GM21447 (cell line): Measurements from ENCODE around the gene HNRNPA1L2.
"Not testable (repeated sequence)": the region's sequence is repeated elsewhere in the genome, so short reads cannot be mapped to it uniquely, and the experiment has no call there.

ENCODE experiments used
- ATAC-seq: cut with Tn5 transposase; IDR thresholded peaks from one replicate; pipeline ENCODE4 v1.9.1; 2021; ENCODE audit not compliant: unreplicated experiment

Gene HNRNPA1L2

GRCh38 chr13:52642131-52642530, at the start of gene HNRNPA1L2:
HNRNPA1L2 (plus strand) TSS chr13:52642431; CDS start chr13:52642493, 62 bp downstream.
- ATAC-seq, result no peak

DNA sequence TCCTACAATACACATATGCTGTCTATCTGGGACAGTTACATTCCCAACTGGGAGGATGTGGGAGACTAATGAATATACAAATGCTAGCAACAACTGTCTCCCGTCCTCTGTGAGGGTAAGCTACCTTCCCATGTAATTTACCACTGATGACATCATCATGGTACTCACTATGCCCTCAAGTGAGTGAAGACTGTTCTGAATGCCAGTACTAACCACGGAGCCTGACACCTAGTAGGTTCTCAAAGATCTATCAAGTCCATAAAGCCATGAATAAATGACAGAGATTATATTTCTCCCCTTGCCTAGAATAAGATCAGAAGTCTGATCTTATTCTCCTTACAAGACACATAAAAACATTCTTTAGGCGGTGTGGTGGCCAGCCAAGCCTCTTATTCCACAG, 49.1 kb upstream of the HNRNPA1L2 start:
- ATAC-seq, result not testable (repeated sequence)

- ATAC-seq, result not testable (repeated sequence)
These were observed 48.4 kb upstream of the HNRNPA1L2 start for GRCh38 chr13:52593812-52594211.

- ATAC-seq, result not testable (repeated sequence)
These were observed 47.9 kb upstream of the HNRNPA1L2 start for GRCh38 chr13:52594295-52594694.

GRCh38 chr13:52597676-52598075, 44.6 kb upstream of the HNRNPA1L2 start:
- ATAC-seq, result no peak

GRCh38 chr13:52599037-52599847, 43.0 kb upstream of the HNRNPA1L2 start:
- ATAC-seq, result peak; percentile 25

DNA sequence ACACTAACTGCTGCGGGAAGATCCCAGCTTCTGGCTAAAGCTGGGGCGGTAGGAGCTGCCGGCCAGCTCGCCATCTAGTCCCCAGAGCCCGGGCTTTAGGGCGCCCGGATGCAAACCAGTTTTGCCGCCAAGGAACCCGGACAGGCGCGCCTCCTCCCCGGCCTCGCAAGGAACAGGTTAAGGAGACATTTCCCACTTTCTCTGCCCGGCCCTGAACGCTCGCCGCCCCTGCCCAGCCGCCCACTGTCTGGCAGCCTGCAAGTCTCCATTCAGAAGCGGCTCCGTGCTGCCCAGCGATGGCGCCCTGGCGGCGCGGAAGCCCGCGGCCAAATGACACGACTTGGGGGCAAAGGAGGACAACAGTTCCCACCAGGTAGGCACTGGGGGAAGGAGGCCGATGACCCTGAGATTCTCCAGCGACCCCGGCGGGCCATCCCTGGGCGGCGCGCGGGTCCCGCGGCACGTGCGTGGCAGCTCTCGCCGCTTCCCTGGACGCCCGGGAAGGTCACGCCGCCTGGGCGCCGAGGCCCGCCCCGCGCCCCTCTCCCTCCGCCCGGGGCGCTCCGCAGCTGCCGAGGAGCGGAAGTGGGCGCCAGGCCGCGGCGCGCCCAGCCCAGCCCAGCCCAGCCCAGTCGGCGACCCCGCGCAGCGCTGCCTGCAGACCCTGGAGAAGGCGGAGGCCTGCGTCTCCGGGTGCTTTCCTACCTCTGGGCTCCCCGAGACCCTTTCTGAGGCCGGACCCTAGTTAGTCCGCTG, 42.2 kb upstream of the HNRNPA1L2 start:
- ATAC-seq, result peak; percentile 71

DNA sequence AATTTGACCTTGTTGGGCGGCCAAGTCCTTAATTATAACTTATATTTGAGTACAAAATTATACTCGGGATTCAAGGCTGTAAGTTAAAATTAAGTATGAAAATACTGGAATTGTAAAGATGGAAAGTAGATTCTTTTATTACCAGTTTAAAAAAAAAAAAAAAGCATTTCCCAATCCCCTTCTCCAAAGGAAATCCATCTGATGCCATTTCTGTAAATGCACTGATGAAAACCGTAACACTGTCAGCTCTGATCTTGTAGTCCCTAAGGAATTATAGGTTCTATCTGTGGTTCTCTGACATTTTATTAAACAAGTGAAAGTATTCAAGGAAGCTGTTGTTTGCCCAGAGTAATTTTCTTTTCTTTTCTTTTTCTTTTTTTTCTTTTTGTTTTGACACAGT, 41.6 kb upstream of the HNRNPA1L2 start:
- no peak for ATAC-seq

DNA sequence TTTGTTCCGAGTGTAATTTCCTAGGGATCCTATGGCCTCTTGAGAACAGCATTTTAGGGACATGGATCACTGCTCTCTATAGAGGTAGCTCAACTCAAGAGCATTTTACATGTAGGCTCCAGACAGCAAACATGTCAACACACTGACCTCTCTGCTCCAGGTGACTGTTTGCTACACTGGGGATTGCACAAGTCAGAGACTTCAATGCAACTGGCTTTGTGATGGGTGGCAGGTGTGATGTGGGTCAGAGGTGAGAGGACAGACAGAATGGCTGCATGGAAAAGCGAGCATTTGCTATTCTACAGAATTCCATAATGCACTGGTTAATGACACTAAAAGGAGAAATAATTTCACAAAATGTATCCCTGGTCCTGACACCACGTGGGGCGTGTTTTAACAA, 38.9 kb upstream of the HNRNPA1L2 start:
- ATAC-seq, result not testable (repeated sequence)

- not testable (repeated sequence) for ATAC-seq
These were observed 36.1 kb upstream of the HNRNPA1L2 start for GRCh38 chr13:52606126-52606525.

DNA sequence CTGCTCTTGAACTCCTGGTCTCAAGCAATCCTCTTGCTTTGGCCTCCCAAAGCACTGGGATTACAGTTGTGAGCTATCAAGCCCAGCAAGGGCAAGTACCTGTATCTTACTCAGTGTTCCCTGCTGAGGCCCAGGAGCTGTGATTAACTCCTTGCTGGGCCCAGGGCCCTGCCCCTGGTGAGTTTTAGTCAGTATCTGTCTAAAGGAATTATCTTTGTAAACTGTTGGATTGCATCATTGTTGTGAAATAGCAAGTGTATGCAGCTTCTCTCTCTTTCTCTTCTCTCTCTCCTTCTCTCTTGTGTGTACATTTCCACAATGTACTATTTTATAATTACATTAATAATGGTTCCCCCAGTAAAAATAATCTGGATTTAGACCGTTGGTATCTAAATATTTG, 35.4 kb upstream of the HNRNPA1L2 start:
- not testable (repeated sequence) for ATAC-seq

DNA sequence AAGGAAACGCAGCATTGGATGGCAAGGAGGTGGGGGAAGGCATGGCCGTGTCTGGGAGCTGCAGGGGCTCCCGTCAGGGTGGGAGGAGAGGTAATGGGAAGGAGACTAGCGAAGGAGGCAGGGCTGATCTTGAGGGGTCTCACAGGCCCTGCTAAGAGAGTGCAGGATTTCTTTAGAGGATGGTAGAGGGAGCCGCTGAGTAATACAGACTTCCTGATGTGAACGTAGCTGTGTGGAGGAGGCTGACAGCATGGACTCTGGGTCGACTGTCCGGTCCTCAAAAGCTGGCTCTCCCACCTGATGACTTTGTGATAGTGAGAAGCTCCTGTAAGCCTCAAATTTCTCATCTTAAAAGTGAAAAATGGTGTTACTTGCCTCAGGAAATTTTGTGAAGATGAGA, 34.0 kb upstream of the HNRNPA1L2 start:
- not testable (repeated sequence) for ATAC-seq

DNA sequence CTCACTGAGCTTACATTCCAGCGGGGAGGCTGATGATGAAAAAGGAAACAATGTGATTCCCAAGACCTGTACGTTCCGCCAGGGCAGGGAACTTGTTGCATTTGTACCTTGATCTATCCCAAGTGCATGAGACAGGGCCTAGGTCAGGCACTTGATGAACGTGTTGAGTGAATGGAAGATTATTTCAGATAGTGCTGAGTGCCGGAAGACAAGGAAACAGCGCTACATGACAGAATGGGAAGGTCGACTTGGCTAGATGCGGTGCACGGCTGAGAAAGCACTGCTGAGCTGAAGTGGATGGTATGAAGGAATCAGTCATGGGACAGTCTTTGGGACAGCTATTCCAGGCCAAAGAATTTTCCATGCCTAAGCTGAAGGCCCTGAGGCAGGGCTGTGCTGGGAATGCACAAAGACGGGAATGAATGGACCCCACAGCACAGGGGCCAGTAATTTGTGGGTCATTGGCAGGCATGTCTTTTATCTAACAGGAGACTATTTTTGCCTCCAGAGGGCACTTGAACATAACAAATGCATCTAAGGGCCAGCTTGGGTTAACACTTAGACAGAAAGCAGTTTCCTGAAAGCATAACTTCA, 33.1 kb upstream of the HNRNPA1L2 start:
- ATAC-seq, result peak; percentile 73

GRCh38 chr13:52610158-52610557, 32.1 kb upstream of the HNRNPA1L2 start:
- ATAC-seq, result not testable (repeated sequence)

DNA sequence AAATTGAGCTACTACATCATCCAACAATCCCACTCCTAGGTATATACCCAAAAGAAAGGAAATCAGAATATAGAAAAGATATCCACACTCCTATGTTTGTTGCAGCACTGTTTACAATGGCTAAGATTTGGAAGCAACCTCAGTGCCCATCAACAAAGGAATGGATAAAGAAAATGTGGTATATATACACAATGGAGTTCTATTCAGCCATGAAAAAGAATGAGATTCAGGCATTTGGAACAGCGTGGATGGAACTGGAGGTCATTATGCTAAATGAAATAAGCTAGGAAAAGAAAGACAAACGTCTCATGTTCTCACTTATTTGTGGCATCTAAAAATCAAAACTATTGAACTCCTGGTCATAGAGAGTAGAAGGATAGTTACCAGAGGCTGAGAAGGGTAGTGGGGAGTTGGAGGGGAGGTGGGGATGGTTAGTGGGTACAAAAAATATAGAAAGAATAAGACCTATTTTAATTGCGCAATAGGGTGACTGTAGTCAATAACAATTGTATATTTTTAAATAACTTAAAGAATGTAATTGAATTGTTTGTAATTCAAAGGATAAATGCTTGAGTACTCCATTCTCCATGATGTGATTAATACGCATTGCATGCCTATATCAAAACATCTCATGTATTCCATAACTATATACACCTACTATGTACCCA, 27.0 kb upstream of the HNRNPA1L2 start:
- ATAC-seq, result no peak

DNA sequence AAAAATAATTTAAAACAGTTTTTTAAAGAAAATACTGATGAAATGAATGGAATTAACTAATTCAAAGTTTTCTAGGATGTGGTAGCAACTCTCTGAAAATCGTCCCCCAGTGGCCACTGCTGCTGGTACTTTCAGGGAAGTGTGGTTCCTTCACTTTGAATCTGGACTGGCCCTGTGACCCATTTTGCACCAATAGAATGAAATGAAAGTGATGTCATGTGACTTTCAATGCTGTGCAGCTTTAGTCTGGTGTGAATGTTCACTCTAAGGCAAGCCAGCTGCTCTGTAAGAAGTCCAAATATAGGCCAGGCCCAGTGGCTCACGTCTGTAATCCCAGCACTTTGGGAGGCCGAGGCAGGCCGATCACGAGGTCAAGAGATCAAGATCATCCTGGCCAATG, 26.4 kb upstream of the HNRNPA1L2 start:
- ATAC-seq, result no peak

DNA sequence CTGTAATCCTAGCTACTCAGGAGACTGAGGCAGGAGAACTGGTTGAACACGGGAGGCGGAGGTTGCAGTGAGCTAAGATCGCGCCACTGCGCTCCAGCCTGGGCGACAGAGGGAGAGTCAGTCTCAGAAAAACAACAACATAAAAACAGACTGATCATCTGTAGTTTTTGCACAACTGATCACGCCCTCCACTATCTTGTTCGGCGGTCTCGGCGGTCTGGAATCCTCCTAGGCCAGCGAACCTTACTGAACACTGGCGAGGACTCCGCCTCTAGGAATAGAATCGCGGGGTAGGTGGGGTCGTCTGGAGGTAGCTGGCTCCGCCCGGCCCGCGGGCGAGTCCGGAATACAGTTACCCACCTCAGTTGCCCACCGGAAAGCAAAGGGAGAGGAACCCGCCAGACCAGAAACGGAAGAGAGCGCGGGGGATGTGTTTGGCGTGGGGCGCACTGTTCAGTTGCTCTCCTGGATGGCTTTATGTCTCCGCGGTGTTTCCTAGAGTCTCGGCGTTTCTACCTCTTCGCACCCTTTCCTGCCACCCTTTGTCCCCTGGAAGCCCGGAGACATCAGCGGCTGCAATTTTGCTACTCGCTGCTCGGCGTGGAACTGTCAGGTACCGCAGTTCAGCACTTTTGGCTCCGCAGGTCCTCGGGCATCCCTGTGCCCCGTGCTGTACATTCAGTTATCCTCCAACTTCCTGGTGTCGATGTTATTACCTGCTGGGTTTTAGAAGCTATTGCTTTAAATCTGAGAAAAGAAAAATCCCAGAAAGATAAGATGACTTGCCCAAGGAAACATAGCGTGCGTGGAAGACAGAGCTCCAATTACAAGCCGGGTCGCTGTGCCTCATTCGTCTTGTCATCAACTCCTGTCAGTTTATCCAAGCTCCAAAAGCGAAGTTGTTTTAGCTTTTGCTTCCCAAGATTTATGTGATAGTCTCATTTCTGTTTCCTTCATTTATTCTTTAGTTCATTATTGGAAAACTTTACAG, 24.9 kb upstream of the HNRNPA1L2 start:
- peak; percentile 96 for ATAC-seq

GRCh38 chr13:52631083-52631690, 11.0 kb upstream of the HNRNPA1L2 start:
- peak; percentile 74 for ATAC-seq

DNA sequence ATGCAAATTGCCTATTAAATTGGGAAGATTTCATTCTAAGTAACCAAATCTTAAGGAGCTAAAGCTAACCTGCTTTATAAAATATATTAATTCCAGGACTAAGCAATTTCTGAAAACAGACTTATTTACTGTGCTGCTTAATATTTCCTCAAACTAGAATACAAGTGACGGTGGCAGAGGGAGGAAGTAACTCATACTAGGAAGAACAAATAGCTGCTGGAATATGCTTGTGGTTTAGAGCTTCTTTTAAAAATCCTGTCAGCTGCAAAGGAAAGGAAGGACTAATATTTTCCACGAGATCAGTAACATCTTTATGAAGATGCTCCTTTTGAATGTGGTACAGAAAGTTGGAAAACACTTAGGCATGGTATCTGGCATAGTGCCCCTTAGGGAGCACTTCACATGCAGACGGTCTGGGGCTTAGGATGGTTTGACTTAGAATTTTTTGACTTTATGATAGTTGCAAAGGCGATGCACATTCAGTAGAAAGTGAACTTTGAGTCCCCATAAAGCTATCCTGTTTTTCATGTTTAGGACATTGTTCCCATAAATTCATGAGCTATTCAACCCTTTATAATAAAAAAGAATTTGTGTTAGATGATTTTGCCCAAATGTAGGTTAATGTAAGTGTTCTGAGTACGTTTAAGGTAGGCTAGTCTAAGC, 3.4 kb upstream of the HNRNPA1L2 start:
- no peak for ATAC-seq
